Fibroblast of villous mesenchyme (primary cell): ENCODE measurements around the gene DDX17. TPM values are rescaled to one million over a fixed set of nuclear protein-coding genes. Genes with fewer than 3 reads are reported as not detected.

Experiments
- DNase-seq: peaks from one replicate; pipeline ENCODE4 v3.0.0-alpha.2; 2010; ENCODE audit warnings: low read depth
- H3K4me3 ChIP-seq: 2 replicates; pipeline ENCODE4 v1.5.1; 2011; ENCODE audit warnings: low read depth, mild to moderate bottlenecking, low read length
- CTCF ChIP-seq: IDR thresholded peaks from 2 replicates; pipeline ENCODE4 v1.5.1; 2012; ENCODE audit warnings: low read depth, mild to moderate bottlenecking, low read length; ENCODE audit not compliant: insufficient read depth
- total RNA-seq: library from RNA; depleted of rRNA; stranded (reverse); fragments of >200 nt; gene quantifications from 2 replicates; pipeline ENCODE4 v1.2.3, GENCODE V29; 2012

The DDX17 gene
- total RNA-seq, result 454 and 540 TPM in 2 replicates

GRCh38 chr22:38506118-38506962 is at the start of gene DDX17:
Gene DDX17 (minus strand): TSS chr22:38506311.
- TF ChIP-seq CTCF, result no peak
- peak within 1 kb of the TSS; percentile 74 for H3K4me3 ChIP-seq
- peak; percentile 99 for DNase-seq

DNA sequence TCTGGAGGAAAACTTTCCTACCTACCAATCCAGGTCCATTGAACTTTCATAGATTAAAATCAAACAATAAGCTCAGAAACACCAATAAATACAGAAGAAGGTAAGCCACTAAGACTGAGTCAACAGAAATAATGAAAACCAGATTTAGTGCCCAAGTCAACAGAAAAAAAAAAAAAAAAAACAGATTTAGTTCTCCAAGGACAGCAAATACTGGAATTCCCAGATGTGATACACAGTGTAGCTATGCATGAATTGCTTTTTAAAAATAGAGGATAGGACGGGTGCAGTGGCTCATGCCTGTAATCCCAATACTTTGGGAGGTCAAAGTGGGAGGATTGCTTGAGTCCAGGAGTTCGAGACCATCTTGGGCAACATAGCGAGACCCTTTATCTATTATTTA is 48.2 kb upstream of the DDX17 start:
- no peak overlapping the region for H3K4me3 ChIP-seq
- TF ChIP-seq CTCF, result no peak
- DNase-seq, result peak; percentile 25

DNA sequence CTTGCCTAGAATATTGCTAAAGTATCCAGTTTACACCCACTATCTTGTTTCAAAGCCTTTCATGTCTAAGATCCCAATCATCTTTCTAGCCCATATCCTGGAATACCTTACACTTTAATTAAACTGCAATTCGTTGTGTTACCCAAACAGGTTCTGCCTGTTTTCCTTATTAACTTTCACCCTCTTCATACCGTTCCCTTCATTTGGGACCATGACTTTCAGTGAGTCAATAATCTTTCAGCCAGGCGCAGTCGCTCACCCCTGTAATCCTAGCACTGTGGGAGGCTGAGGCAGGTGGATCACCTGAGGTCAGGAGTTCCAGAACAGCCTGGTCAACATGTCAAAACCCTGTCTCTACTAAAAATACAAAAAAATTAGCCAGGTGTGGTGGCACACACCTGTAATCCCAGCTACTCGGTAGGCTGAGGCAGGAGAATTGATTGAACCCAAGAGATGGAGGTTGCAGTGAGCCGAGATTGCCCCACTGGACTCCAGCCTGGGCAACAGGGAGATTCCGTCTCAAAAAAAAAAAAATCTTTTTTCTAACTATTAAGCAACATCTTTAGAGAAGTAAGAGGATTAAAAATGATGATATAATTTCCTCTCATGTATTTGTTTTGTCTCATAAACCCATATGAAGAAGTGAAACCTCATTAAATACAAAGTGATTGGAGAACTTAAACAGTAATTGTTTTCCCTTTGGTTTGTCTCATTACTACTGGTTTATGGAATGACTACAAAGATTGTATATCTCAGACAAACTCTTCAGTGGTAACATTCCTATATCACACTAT is 43.2 kb upstream of the DDX17 start:
- H3K4me3 ChIP-seq, result no peak overlapping the region
- peak; percentile 49 for DNase-seq
- no peak for TF ChIP-seq CTCF

- no peak for TF ChIP-seq CTCF
- H3K4me3 ChIP-seq, result no peak overlapping the region
- no peak for DNase-seq
Observed at GRCh38 chr22:38540701-38541100, 34.6 kb upstream of the DDX17 start.

- TF ChIP-seq CTCF, result no peak
- H3K4me3 ChIP-seq, result no peak overlapping the region
- no peak for DNase-seq
Observed at GRCh38 chr22:38531251-38531938, 25.3 kb upstream of the DDX17 start.

GRCh38 chr22:38524429-38524828 is 18.3 kb upstream of the DDX17 start:
- no peak overlapping the region for H3K4me3 ChIP-seq
- no peak for TF ChIP-seq CTCF
- DNase-seq, result no peak
